Measurements from ENCODE around the gene MOCS1.

Gene MOCS1

GRCh38 chr6:39855356-39855995 is 78.8 kb downstream of the MOCS1 start:
- TF ChIP-seq REST (IDR thresholded peaks at IDR 0.05; ENCODE audit: insufficient read depth in 1 of 2, low read depth in 2 of 2, low read length in 2 of 2): no peak
- no peak for TF ChIP-seq POLR2AphosphoS5 (IDR thresholded peaks at IDR 0.05; ENCODE audit: low read depth, low read length)
- TF ChIP-seq TAF1 (IDR thresholded peaks at IDR 0.05; ENCODE audit: borderline replicate concordance, insufficient read depth, low read length): no peak
- TF ChIP-seq FOXP2 (optimal IDR thresholded peaks at IDR 0.05; ENCODE audit: borderline replicate concordance, extremely low read depth, extremely low read length, insufficient read depth): no peak
- TF ChIP-seq SIN3A (IDR thresholded peaks at IDR 0.05; ENCODE audit: borderline replicate concordance, insufficient read depth, low read length): no peak
